ENCODE measurements around the gene CLCN3.

GRCh38 chr4:169615467-169616106 is 4.8 kb upstream of the CLCN3 start:
- no peak for TF ChIP-seq REST (IDR thresholded peaks at IDR 0.05)
- TF ChIP-seq CTCF (IDR thresholded peaks at IDR 0.05; ENCODE audit: low read depth, low read length, missing input control), result no peak
- no peak for TF ChIP-seq GABPA (IDR thresholded peaks at IDR 0.05 in 1 of 2, conservative IDR thresholded peaks at IDR 0.05 in 1 of 2)
- no peak for TF ChIP-seq MAX (IDR thresholded peaks at IDR 0.05)
